Activated T-helper 1 cell treated with anti-CD3 and anti-CD28 coated beads, Interleukin-2, amount 50 U/mL, for 16 hours (primary cell): ENCODE results near the gene LARGE1.

ENCODE experiments used
- DNase-seq, 2 donors: peaks; one replicate each; pipeline ENCODE4 v3.0.0-alpha.2; 2020; ENCODE audit warnings: low read depth in 1 of 2, low spot score in 1 of 2

The LARGE1 gene

GRCh38 chr22:33735978-33736377, 184.3 kb downstream of the LARGE1 start:
- DNase-seq, result no peak

DNA sequence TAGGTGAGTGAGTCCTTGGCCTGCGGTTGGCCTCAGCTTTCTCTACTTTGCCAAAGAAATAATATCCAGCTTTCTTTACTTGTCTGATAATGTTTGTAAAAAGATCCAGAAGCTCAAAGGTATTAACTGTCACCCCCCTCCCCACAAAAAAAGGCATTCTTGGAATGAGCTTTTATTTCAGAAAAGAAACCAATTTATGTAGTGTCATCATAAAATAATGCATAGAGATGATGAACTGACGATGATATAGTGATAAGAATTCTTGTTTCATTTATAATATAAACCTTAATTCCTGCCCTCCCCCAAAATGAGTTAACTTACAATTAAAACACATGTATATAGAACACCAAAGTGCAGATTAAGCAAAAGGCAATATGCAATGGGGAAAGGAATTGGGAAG, 191.4 kb downstream of the LARGE1 start:
- DNase-seq, result no peak

- DNase-seq, result no peak
These were observed 194.0 kb downstream of the LARGE1 start for GRCh38 chr22:33726294-33726734.

DNA sequence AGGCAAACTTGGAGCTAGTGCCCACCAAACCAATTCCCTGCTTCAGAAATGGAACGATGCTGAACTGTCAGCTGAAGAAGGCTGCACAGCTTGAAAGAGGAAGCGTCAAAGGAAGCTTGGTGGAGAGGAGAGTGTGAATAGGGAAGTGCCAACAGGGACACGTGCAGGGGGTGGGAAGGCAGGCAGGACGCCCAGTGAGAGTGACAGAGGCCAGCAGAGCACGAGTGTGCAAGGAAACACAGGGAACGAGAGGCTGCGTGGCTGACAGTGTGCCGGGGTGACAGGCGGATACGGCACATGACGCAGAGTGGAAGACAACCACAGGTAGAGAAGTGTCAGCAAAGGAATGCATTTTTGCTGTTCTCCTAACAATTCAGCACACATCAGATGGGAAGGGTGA, 196.4 kb downstream of the LARGE1 start:
- no peak for DNase-seq

- DNase-seq, result no peak
These were observed 197.5 kb downstream of the LARGE1 start for GRCh38 chr22:33722816-33723215.

DNA sequence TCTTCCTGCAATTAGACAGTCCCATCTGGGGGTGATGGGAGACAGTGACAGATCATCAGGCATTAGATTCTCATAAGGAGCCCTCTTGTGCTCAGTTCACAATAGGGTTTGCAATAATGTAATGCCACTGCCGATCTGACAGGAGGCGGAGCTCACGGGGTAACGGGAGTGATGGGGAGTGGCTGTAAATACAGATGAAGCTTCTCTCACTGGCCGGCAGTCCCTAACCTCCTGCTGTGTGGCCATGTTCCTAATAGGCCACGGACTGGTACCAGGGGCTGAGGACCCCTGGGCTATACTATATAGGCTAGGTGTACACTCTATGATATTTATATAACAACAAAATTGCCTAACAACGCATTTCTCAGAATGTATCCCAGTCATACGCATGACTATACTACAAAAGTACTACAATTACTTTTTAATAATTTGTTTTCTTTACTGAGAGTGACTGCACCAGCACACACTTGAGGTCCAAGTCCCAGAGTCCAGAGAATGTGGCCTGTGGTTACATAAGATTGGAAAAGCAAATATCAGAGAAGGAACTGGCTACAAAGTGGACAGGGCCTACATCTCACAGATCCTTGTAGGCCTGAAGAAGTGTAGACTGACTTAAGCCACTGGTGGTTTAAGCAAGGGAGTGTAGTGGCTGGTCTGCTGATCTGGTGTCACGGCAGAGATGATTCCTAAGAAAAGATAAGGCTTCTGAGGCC, 200.0 kb downstream of the LARGE1 start:
- DNase-seq, result no peak

DNA sequence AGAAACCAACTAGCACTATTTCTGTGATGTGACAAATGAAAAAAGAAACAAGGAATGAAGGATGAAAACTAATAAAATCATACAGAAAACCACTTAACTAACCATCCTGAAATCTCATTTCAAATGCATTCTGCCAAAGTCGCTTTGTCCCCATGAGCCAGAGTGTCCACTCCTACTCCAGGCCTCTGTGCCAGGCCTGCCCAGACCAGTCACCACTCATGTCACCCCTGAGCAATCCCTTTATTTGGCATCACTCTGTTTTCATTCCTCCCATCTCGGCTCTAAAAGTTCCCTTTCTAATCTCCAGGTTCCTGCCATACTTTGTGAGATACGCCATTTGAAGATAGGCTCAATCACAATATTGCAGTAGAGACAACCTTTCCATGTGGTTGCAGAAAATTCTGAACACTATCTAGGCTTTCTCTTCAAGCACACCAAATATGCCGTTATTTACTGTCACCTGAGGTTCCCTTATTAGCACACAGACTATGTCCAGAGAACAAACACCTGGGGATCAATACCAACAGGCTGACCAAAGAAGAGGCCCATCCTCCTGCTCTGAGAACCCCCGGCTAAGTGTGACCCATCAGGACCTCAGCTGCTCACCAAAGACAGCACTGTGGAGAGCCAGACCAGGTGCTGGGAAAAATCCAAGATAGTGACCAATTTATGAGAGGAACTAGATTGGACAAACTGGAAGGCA, 202.4 kb downstream of the LARGE1 start:
- DNase-seq, result no peak

GRCh38 chr22:33715237-33715985, 204.9 kb downstream of the LARGE1 start:
- DNase-seq, result no peak

GRCh38 chr22:33710326-33710725, 209.9 kb downstream of the LARGE1 start:
- DNase-seq, result no peak

GRCh38 chr22:33707581-33707980, 212.7 kb downstream of the LARGE1 start:
- no peak for DNase-seq

DNA sequence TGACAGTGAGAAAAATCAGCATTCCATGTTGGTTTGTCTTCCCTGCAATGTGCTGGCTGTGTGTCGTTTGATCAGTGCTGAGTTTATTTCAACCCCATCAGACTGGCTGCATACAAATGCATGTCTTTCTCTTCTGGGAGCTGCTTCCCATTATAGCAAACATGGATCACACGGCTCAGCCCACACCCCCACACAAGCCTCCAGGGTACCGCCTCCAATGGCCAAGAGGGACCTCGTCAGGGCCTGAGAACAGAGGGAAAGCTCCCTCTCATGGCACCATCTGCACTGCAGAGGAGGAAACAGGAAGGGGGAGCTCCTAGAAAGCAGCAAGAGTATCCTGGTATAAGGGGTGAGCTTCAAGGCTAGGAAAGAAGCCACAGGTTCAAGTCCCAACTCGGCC, 214.2 kb downstream of the LARGE1 start:
- DNase-seq, result no peak

GRCh38 chr22:33699176-33699575, 221.1 kb downstream of the LARGE1 start:
- DNase-seq, result no peak

- DNase-seq, result no peak
These were observed 222.6 kb downstream of the LARGE1 start for GRCh38 chr22:33697640-33698039.

- DNase-seq, result no peak
These were observed 229.1 kb downstream of the LARGE1 start for GRCh38 chr22:33691057-33691630.

- DNase-seq, result no peak
These were observed 231.4 kb downstream of the LARGE1 start for GRCh38 chr22:33688903-33689302.

- DNase-seq, result no peak
These were observed 232.8 kb downstream of the LARGE1 start for GRCh38 chr22:33687464-33687863.

GRCh38 chr22:33684087-33684486, 236.2 kb downstream of the LARGE1 start:
- no peak for DNase-seq

DNA sequence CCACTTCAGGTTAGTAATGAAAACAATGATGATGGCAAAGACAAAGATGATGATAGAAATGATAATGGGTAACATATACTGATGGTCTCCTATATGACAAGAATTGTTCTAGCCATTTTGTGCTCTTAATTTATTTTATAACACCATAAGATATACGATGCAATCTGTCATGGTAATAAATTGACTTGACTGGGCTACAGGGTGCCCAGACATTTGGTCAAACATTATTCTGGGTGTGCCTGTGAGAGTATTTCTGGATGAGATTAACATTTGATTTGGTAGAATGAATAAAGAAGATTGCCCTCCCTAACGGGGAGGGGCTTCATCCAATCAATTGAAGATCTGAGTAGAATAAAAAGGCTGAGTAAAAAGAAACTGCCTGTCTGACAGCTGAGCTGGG, 237.3 kb downstream of the LARGE1 start:
- no peak for DNase-seq

DNA sequence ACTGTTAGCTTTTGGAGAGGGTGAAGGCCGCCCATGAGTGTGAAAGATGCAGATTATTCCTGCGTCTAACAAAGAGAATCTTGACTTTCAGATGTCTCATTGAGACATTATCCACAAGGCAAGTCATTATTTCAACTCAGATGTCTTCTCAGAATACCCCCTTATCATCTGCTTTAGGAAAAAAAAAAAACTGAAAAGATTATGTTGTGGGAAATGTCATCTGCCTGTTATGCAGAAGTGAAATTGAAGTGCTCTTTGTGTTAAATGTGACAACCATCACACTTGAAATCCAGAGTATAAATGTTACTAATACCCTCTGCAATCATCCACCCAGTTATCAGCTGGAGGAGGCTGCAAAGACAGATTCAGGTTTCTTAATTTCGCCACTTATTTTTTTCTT, 239.6 kb downstream of the LARGE1 start:
- DNase-seq, result no peak

DNA sequence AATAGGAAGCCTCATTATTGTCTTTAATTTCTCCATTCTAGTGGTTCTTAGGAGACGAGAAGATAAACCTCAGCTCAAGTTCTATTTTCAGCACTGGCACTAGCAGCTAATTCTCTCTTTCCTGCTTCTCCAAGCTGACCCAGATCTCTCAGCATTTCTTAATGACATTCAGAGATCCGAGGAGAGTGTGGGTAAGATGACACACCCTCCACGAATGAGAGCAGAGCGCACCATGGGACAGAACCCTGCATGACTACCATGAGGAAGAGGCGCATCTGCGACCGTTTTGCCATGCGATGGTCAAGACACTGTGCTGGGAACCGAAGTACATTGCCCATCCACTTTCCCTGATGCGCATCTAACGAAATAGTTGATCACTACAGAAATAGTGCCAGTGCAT, 241.8 kb downstream of the LARGE1 start:
- no peak for DNase-seq

GRCh38 chr22:33677536-33677935, 242.7 kb downstream of the LARGE1 start:
- no peak for DNase-seq

DNA sequence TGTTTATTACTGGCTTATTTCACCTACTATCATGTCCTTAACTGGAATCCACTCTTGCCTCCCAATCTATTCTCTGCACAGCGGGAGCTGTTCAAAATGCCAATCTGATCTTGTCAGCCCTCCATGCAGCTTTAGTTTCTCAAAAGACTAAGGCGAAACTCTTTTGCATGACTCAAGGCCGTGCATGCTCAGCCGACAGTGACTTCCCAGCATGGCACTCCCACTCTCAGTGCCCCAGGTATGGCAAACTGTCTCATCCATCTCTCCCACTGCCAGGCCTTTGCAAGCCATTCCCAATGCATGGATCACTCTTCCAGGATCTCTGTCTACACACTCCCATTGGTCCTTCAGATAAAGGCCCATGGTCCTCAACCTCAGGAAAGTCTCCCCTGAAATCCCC, 245.9 kb downstream of the LARGE1 start:
- no peak for DNase-seq
